Measurements from ENCODE around the gene PPDPF. TPM values are rescaled to one million over a fixed set of nuclear protein-coding genes. Genes with fewer than 3 reads are reported as not detected.
A peak's percentile ranks its signal among the peaks of the same experiment; 100 is the strongest.

The PPDPF gene
- polyA plus RNA-seq, 4 donors: 159 to 425 (median 233) TPM

- no peak for DNase-seq (ENCODE audit: low read depth in 4 of 4, low spot score in 3 of 4)
These were observed 33.3 kb upstream of the PPDPF start for GRCh38 chr20:63487116-63487764.

- no peak for DNase-seq (ENCODE audit: low read depth in 4 of 4, low spot score in 3 of 4)
These were observed 32.8 kb upstream of the PPDPF start for GRCh38 chr20:63487781-63488241.

GRCh38 chr20:63488315-63489251 lies 32.0 kb upstream of the PPDPF start:
- no peak for DNase-seq (ENCODE audit: low read depth in 4 of 4, low spot score in 3 of 4)

GRCh38 chr20:63490416-63490815 lies 30.1 kb upstream of the PPDPF start:
- no peak for DNase-seq (ENCODE audit: low read depth in 4 of 4, low spot score in 3 of 4)

DNA sequence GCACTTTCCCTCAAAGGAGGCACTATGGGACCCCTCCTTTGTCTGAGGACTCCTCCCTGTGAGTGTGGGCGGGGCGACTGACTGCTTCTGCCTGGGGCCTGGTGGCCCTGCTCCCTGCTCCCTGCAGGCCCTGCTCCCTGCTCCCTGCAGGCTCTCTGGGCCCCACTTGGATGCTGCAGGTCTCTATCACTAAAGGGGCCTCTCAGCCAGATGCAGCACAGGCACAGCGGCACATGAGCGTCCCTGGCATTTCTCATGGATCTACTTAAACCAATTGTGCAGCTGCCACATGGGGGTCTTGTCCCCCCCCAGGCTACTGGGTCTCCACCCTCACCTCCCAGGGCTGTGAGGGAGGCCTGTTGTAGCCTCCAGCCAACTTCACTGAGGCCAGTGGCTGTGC lies 29.5 kb upstream of the PPDPF start:
- DNase-seq (ENCODE audit: low read depth in 4 of 4, low spot score in 3 of 4): no peak

DNA sequence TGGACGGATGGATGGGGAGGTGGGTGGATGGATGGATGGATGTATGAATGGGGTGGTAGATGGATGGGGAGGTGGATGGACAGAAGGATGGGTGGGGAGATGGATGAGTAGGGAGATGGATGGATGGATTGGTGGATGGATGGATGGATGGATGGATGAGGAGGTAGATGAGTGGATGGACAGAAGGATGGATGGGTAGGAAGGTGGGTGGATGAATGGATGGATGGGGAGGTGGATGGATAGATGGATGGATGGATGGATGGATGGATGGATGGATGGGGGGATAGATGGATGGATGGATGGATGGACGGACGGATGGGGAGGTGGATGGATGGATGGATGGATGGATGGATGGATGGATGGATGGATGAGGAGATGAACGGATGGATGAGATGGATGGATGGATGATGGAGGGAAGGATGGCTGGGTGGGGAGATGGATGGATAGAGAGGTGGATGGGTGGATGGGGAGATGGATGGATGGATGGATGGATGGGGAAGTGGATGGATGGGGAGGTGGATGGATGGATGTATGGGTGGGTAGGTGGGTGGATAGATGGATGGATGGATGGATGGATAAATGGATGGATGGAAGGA lies 28.8 kb upstream of the PPDPF start:
- DNase-seq (ENCODE audit: low read depth in 4 of 4, low spot score in 3 of 4): no peak

DNA sequence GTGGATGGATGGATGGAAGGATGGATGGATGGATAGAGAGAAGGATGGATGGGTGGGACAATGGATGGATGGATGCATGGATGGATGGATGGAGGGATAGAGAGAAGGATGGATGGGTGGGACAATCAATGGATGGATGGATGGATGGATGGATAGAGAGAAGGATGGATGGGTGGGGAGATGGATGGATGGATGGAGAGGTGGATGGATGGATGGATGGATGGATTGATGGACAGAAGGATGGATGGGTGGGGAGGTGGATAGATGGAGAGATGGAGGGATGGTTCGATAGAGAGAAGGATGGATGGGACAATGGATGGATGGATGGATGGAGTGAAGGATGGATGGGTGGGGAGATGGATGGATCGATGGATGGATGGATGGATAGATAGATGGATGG lies 28.0 kb upstream of the PPDPF start:
- DNase-seq (ENCODE audit: low read depth in 4 of 4, low spot score in 3 of 4): no peak

- no peak for DNase-seq (ENCODE audit: low read depth in 4 of 4, low spot score in 3 of 4)
These were observed 27.6 kb upstream of the PPDPF start for GRCh38 chr20:63492982-63493381.

DNA sequence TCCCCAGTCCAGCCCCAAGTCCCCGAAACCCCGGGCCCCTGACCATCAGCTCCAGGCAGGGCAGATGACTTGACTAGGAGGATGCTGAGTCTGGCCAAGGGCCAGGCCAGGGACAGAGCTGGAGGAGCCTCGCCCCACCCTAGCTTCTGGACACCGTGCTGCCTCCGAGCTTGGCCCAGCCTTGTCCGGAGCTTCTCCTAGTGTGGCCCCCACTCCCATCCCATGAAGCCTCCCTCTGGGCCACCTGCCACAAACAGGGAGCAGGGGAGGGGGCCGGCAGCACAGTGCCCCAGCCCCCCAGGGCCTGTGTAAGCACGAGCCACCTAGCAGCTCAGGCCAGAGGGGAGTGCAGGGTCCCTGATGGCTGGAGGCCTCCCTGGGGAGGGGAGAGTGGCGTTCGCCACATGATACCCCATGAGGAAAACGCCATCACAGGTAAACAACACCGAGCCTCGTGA lies 27.0 kb upstream of the PPDPF start:
- DNase-seq (ENCODE audit: low read depth in 4 of 4, low spot score in 3 of 4): no peak

DNA sequence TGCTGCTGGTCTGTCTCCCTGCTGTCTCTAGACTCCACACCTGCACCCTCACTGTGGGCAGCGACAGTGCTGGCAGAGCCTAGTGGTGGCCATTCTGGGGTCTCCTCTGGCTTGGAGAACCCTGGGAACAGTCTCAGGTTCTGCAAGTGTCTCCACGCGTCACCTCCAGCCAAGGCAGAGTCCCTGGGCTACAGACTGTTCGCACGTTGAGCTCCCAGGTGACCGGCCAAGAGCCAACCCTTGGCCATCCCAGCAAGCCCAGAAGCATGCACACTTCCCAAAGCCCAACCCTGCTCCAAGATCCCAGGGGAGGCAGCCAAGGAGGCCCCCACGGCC lies 26.5 kb upstream of the PPDPF start:
- no peak for DNase-seq (ENCODE audit: low read depth in 4 of 4, low spot score in 3 of 4)

GRCh38 chr20:63494420-63495166 lies 26.0 kb upstream of the PPDPF start:
- DNase-seq (ENCODE audit: low read depth in 4 of 4, low spot score in 3 of 4): no peak

GRCh38 chr20:63495167-63495720 lies 25.3 kb upstream of the PPDPF start:
- no peak for DNase-seq (ENCODE audit: low read depth in 4 of 4, low spot score in 3 of 4)

DNA sequence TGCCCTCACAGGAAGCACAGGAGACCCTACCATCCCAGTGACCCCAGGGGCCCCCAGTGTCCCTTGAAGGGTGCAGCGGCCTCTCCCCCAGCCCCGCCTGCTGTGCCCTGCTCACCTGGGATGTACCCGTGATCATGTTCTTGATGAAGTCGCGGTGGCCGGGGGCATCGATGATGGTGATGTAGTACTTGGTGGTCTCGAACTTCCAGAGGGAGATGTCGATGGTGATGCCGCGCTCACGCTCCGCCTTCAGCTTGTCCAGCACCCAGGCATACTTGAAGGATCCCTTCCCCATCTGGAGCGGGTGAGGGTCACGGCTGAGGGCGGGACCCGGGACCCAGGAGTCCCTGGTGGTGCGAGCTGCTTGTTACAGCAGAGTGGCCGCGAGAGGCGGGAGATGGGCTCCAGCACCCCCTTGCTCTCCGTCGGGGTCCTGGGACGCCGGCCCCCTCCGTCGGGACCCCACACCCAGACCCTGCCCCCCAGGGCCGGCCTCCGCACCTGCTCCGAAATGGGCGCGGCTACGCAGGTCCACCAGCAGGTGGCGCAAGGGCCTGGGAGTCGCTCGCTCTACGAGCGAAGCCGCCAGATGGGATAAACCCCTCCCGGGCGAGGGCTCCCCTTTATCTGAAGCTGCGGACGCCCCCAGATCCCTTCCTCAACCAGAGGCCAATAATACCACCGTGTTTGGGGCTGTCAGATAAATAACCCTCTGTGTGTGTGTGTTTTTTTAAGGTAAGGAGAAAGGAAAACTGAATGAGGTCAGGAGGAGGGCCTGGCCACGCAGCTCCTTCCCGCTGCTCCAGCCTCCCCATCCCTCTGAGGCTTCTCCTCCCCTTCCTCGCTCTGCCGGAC lies 24.6 kb upstream of the PPDPF start:
- DNase-seq (ENCODE audit: low read depth in 4 of 4, low spot score in 3 of 4): peak in 1 of 4 donors; percentile 45

DNA sequence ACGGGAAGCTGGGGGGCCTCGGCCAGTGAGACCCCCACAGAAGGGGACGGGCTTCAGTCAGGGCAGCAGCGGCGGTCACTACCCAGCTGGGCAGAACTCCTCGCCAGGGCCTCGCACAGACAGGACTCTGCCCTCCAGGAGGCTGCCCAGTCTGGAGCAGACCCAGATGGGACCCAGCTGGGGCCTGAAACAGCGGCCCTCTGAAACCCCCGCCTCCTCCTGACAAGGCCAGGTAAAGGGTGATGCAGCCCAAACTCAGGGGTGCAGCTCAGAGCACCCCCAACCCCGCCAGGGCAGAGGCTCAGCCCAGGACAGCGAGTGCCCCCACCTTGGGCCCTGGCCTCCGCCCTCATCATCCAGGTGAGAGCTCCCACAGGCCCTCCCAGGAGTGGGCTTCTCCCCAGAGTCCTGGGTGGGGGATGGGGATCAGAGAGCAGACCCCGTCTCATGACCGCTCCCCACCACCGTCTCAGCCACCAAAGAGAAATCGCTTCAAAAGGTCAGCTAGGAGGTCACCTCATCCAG lies 23.9 kb upstream of the PPDPF start:
- no peak for DNase-seq (ENCODE audit: low read depth in 4 of 4, low spot score in 3 of 4)

GRCh38 chr20:63497138-63497945 lies 23.2 kb upstream of the PPDPF start:
- DNase-seq (ENCODE audit: low read depth in 4 of 4, low spot score in 3 of 4): no peak

GRCh38 chr20:63497946-63498935 lies 22.3 kb upstream of the PPDPF start:
- no peak for DNase-seq (ENCODE audit: low read depth in 4 of 4, low spot score in 3 of 4)

DNA sequence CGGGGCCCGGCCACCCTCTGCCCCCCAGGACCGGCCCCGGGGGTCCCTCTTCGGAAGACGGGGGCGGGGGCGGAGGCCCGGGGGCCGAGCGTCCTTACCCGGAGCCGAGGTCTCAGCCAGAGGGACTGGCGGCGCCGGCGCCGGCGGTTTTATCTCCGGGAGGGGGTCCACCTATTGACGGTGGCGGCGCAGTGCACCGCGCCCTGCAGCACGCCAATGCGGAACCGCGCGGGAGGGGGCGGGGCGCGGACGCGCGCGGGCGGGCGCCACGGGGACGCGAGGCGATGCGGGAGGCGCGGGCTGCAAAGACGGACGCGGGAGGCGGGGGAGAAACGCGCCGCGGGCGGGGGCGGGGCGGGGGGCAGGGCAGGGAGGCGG lies 21.6 kb upstream of the PPDPF start, which contains the start of gene EEF1A2:
Gene EEF1A2 (minus strand): TSS at position 124 of the 378 bp plus-strand sequence. CDS start 1,320 bp downstream, outside the sequence.
- no peak for DNase-seq (ENCODE audit: low read depth in 4 of 4, low spot score in 3 of 4)
